HepG2 (cell line): ENCODE measurements around the gene CASS4. TPM values are rescaled to one million over a fixed set of nuclear protein-coding genes. Genes with fewer than 3 reads are reported as not detected.

Experiments
- EP300 ChIP-seq, 3 experiments: sonication (generic) in 1 of 3; formaldehyde crosslinking in 1 of 3; IDR thresholded peaks; 2 replicates each; pipeline versions ENCODE4 v1.5.1 to v1.6.1; 2011 to 2020; ENCODE audit warnings: low read depth in 2 of 3, low read length in 2 of 3, borderline replicate concordance in 1 of 3, improper control_type of control experiment in 1 of 3, mild to moderate bottlenecking in 1 of 3, missing genetic modification reagents in 1 of 3, moderate library complexity in 1 of 3
- FOXA1 ChIP-seq, 2 experiments: fragments of 450-650 bp in 1 of 2; sonication (generic) in 1 of 2; formaldehyde crosslinking in 1 of 2; IDR thresholded peaks; 2 replicates each; pipeline versions ENCODE4 v1.4.0 to v1.6.1; 2016 to 2020; ENCODE audit warnings: missing genetic modification reagents in 1 of 2
- HIC2 ChIP-seq: sonication (generic); formaldehyde crosslinking; IDR thresholded peaks from 2 replicates; pipeline ENCODE4 v1.9.0; 2022; ENCODE audit warnings: low read depth, missing genetic modification reagents
- NR0B2 ChIP-seq: sonication (generic); formaldehyde crosslinking; IDR thresholded peaks from 2 replicates; pipeline ENCODE4 v1.4.0; 2020; ENCODE audit warnings: mild to moderate bottlenecking, missing genetic modification reagents
- NR2C2 ChIP-seq: sonication (generic); formaldehyde crosslinking; IDR thresholded peaks from 2 replicates; pipeline ENCODE4 v1.4.0; 2020; ENCODE audit warnings: missing genetic modification reagents, mild to moderate bottlenecking, moderate library complexity, borderline replicate concordance
- SNAI1 ChIP-seq: sonication (generic); formaldehyde crosslinking; IDR thresholded peaks from 2 replicates; pipeline ENCODE4 v1.5.0; 2020; ENCODE audit warnings: mild to moderate bottlenecking, missing genetic modification reagents, borderline replicate concordance
- SP2 ChIP-seq: sonication (generic); formaldehyde crosslinking; IDR thresholded peaks from 2 replicates; pipeline ENCODE4 v1.5.1; 2020; ENCODE audit warnings: mild to moderate bottlenecking, missing genetic modification reagents
- THAP8 ChIP-seq: sonication (generic); formaldehyde crosslinking; IDR thresholded peaks from 2 replicates; pipeline ENCODE4 v1.5.1; 2020; ENCODE audit warnings: missing genetic modification reagents, mild to moderate bottlenecking, borderline replicate concordance
- ZBTB34 ChIP-seq: sonication (generic); formaldehyde crosslinking; IDR thresholded peaks from 2 replicates; pipeline ENCODE4 v1.8.0; 2022; ENCODE audit warnings: mild to moderate bottlenecking, missing genetic modification reagents
- ZNF101 ChIP-seq: sonication (generic); formaldehyde crosslinking; IDR thresholded peaks from 2 replicates; pipeline ENCODE4 v1.4.0; 2020; ENCODE audit warnings: mild to moderate bottlenecking, low read depth, missing genetic modification reagents, borderline replicate concordance
- ZNF136 ChIP-seq: sonication (generic); formaldehyde crosslinking; IDR thresholded peaks from 2 replicates; pipeline ENCODE4 v1.8.1; 2022; ENCODE audit warnings: low read depth, mild to moderate bottlenecking, moderate library complexity, missing genetic modification reagents
- ZNF142 ChIP-seq: sonication (generic); formaldehyde crosslinking; IDR thresholded peaks from 2 replicates; pipeline ENCODE4 v1.4.0; 2020; ENCODE audit warnings: missing genetic modification reagents
- ZNF234 ChIP-seq: sonication (generic); formaldehyde crosslinking; conservative IDR thresholded peaks from 2 replicates; pipeline ENCODE4 v1.5.1; 2020; ENCODE audit warnings: mild to moderate bottlenecking, missing genetic modification reagents
- ZNF282 ChIP-seq: fragments of 450-650 bp; IDR thresholded peaks from 2 replicates; pipeline ENCODE4 v1.6.1; 2018; ENCODE audit not compliant: partially characterized antibody
- ZNF484 ChIP-seq: sonication (generic); formaldehyde crosslinking; IDR thresholded peaks from 2 replicates; pipeline ENCODE4 v1.5.1; 2020; ENCODE audit warnings: mild to moderate bottlenecking, low read depth, missing genetic modification reagents, borderline replicate concordance
- ZNF83 ChIP-seq: sonication (generic); formaldehyde crosslinking; IDR thresholded peaks from 2 replicates; pipeline ENCODE4 v1.4.0; 2020; ENCODE audit warnings: missing genetic modification reagents, mild to moderate bottlenecking, borderline replicate concordance
- polyA plus RNA-seq, 8 experiments: library from polyadenylated mRNA; depleted of rRNA in 3 of 8; stranded (reverse) in 7 of 8; unstranded in 1 of 8; fragments of >200 nt; fragmentation: Illumina TruSeq in 4 of 8; extraction: Trizol in 4 of 8; gene quantifications; 2 replicates each; pipeline versions ENCODE4 v1.2.1 to v1.2.3, GENCODE V29; 2011 to 2016; ENCODE audit warnings: low read depth in 4 of 8, missing spikeins in 1 of 8, mixed read lengths in 1 of 8; ENCODE audit not compliant: insufficient read depth in 1 of 8
- total RNA-seq, 5 experiments: library from RNA; depleted of rRNA; stranded (reverse); fragments of >200 nt; fragmentation: Illumina TruSeq; extraction: Trizol; gene quantifications; 2 replicates each; pipeline ENCODE4 v1.2.3, GENCODE V29; 2016; ENCODE audit warnings: low read depth in 1 of 5

CASS4 gene
- total and polyA plus RNA-seq, 2 of the 13 experiments (the other 11 are each of a cell fraction or from before 2014, with no cell fraction given): 0.17 to 0.49 TPM

- TF ChIP-seq ZNF142: peak; percentile 97
- TF ChIP-seq NR2C2 (CRISPR knock-in tag): peak; percentile 97
- peak; percentile 91; the same call in 1 of the 2 replicates for TF ChIP-seq ZNF136 (CRISPR knock-in tag)
- peak; percentile 78 to 91; a peak in 3 of 4 replicates for TF ChIP-seq EP300 (IDR thresholded peaks at IDR 0.05; ENCODE audit: low read depth in 2 of 2, low read length in 2 of 2)
- TF ChIP-seq EP300 (CRISPR knock-in tag; IDR thresholded peaks at IDR 0.05; ENCODE audit: borderline replicate concordance): peak; percentile 91; the same call in 1 of the 2 replicates
- TF ChIP-seq SP2 (CRISPR knock-in tag): peak; percentile 83
- peak; percentile 53 for TF ChIP-seq ZBTB34 (CRISPR knock-in tag)
- peak; percentile 89; the same call in 1 of the 2 replicates for TF ChIP-seq THAP8 (CRISPR knock-in tag)
- TF ChIP-seq ZNF282: no peak
- peak; percentile 79 for TF ChIP-seq NR0B2 (CRISPR knock-in tag)
- TF ChIP-seq HIC2 (CRISPR knock-in tag): peak; percentile 79
- TF ChIP-seq SNAI1 (CRISPR knock-in tag): peak; percentile 96
- no peak for TF ChIP-seq FOXA1 (IDR thresholded peaks at IDR 0.05)
- peak; percentile 79 for TF ChIP-seq FOXA1 (CRISPR knock-in tag; IDR thresholded peaks at IDR 0.05)
- no peak; the same call in 1 of the 2 replicates for TF ChIP-seq ZNF101 (CRISPR knock-in tag)
- no peak for TF ChIP-seq ZNF83 (CRISPR knock-in tag)
- TF ChIP-seq ZNF234 (CRISPR knock-in tag): no peak
- TF ChIP-seq ZNF484 (CRISPR knock-in tag): peak; percentile 32; the same call in 1 of the 2 replicates
Measured at GRCh38 chr20:56392132-56392880, 19.8 kb upstream of the CASS4 start, which contains the start of the genes AURKA and CSTF1 (continued).
